ENCODE data around the gene RMND5A.
"Not testable (repeated sequence)": the region's sequence is repeated elsewhere in the genome, so short reads cannot be mapped to it uniquely, and the experiment has no call there.

RMND5A gene

DNA sequence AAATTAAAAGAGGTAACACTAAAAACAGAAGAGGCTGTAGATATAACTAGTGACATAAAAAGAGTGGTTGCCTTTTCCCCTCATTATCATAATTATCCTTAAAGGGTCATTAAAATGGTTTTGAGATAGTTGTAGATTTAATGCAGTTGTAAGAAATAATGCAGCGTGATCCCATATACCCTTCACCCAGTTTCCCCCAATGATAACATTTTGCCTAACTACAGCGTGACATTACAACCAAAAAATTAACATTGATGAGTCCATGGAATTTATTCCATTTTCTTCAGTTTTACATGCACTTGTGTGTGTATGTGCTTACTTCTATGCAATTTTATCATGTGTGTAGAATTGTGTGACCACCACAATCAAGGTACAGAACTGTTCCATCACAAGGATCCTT is 13.2 kb upstream of the RMND5A start:
- intact Hi-C loops (cut with DNase I), result no loop called here
- no peak for DNase-seq

DNA sequence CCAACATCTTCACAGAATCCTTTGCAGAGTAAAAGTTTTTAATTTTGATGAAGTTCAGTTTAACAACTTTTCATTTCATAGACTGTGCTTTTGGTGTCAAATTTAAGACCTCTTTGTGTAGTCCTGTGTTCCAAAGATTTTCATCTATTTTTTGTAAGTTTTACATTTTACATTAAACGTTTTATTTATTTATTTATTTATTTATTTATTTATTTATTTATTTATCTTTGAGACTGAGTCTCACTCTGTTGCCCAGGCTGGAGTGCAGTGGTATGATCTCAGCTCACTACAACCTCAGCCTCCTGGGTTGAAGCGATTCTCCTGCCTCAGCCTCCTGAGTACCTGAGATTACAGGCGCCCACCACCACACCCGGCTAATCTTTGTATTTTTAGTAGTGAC is 12.0 kb upstream of the RMND5A start:
- DNase-seq, result not testable (repeated sequence)

DNA sequence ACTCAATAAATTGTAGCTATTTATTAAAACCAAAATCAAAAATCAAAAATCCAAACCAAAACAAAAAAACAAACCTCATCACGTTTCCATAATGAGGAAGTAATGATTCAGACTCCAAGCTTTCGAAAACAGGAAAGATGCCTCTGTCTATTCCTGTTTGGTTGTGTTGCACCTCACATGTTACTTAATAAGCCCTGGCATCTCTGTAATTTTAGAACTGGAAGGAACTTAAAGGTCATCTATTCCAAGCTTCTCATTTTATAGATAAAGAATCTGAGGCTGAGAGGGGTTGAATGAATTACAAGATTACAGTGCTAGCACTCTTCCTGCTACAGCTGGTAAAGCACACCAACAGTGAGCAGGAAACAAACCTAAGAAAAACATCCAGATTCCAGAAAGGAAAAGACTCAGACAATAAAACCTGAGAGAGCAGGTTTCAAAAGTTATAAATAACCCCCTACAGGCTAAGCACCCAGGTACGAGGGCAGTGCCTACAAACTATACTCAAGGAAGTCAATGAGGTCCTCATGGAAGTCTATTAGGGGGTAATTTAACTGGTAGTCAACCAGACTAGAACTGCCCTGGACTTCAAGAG is 5.4 kb upstream of the RMND5A start:
- intact Hi-C loops (cut with DNase I), result not testable (repeated sequence)

More for the DNA sequence above, 12.0 kb upstream of the RMND5A start:
- intact Hi-C loops (cut with DNase I), result not testable (repeated sequence)

DNA sequence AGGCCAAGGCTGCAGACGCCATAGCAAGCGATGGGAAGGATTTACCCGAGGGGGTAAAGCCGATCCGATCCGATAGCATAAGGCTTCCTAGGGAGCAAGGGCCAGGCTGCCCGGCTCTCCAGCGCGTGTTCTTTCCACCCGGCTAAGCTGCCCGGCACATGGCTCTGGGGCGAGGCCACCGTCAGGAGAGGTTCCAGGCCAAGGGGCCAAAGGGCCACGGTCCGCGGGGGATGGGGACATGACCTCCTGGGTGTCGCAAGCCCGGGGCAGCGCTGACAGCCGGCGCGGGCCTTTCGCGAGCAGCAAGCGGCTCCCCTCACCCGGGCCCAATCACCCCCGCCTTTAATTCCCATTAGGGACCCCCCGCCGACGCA is 841 bp upstream of the RMND5A start:
- intact Hi-C loops (cut with DNase I); DNase-seq: not testable (repeated sequence)

More for the DNA sequence above, 5.4 kb upstream of the RMND5A start:
- not testable (repeated sequence) for DNase-seq

- peak in 8 of 10 donors; percentile 32 to 90 (median 40) for DNase-seq
Measured at GRCh38 chr2:86720540-86721320, 639 bp downstream of the RMND5A start.

DNA sequence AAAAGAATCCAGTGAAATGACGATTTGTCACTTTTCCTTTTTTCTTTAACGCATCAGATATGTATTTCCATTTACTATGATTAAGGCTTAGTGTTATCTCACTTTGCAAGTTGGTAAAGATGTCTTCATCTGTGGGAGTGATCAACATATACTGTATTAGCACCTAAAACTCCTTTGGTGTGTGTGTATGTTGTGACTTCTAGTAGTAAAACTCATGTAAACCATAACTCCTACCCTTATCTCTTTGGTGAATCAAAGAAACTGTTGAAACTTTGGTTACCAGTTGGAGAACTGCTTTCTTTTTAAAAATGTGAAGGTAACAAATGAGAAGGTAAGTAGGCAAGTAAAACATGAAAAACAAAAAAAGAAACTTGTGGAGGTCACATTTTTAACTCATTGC is 5.6 kb downstream of the RMND5A start:
- DNase-seq; intact Hi-C loops (cut with DNase I): not testable (repeated sequence)

More at GRCh38 chr2:86720540-86721320, 639 bp downstream of the RMND5A start:
- intact Hi-C loops (cut with DNase I), result not testable (repeated sequence)

- DNase-seq; intact Hi-C loops (cut with DNase I): not testable (repeated sequence)
Measured at GRCh38 chr2:86732040-86732525, 12.0 kb downstream of the RMND5A start.

GRCh38 chr2:86732837-86733236 is 12.7 kb downstream of the RMND5A start:
- intact Hi-C loops (cut with DNase I); DNase-seq: not testable (repeated sequence)

- DNase-seq; intact Hi-C loops (cut with DNase I): not testable (repeated sequence)
Measured at GRCh38 chr2:86733528-86733927, 13.4 kb downstream of the RMND5A start.

- DNase-seq; intact Hi-C loops (cut with DNase I): not testable (repeated sequence)
Measured at GRCh38 chr2:86734896-86735295, 14.8 kb downstream of the RMND5A start.

DNA sequence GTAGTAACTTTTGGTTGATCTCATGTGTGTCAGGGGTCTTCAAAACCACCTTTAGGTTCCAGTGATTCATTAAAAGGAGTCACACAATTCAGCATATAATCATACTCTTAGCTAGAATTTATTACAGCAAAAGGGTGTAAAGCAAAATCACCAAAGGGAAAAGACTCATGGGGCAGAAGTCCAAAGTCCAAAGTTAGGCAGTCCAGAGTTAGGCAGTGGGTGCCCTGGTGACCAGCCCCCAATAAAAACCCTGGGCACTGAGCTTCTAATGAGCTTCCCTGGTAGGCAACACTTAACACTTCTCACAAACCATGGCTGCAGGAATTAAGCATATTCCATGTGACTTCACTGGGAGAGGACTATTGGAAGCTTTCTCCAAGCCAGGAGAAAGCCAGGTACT is 19.4 kb downstream of the RMND5A start:
- intact Hi-C loops (cut with DNase I); DNase-seq: not testable (repeated sequence)

GRCh38 chr2:86739889-86740288 is 19.8 kb downstream of the RMND5A start:
- DNase-seq; intact Hi-C loops (cut with DNase I): not testable (repeated sequence)

DNA sequence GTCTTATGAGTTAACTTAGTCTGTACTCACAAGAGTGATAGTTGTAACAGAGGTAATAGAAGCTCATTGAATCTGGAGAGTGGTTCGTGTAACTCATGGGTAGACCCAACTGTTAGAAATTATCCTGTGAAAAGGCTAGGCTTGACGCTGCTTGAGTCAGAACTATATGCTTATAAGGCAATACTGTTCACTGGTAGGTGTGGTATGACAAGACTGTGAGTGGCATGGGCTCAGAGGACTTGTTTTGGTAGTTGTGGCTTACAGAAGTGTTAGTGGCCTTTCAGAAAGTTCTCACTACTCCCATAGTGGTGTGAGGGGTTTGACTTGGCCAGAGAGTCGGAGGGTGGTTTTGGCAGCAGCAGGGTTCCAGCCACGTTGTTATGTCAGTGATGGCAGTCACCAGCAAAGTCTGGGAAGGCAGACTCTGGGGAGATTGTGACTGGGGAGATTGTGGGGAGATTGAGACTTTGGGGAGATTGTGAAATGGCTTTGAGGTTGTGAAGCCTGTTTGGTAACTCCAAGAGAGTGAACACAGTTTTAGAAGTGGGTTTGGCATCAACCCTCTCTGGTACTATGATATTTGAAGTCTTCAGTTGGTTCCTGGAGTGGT is 21.9 kb downstream of the RMND5A start:
- intact Hi-C loops (cut with DNase I); DNase-seq: not testable (repeated sequence)

DNA sequence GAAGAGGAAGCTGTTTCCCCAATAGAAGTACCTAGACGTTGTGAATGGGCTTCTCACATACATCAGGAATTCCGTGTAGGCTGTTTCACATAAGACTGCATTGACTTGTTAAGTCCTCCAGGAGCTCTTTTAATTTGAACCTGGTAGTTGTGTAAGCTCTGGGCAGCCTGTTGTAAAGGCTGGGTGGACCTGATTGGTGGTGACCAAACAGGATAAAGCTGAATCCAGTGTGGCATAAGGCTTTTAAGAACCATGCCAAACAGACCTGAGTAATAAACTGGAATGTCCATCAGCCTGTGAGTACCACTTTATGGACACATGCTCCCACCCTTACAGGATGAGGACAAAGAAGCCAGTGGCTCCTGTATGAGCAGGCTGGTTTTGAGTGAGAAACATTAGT is 24.1 kb downstream of the RMND5A start:
- DNase-seq, result no peak
- intact Hi-C loops (cut with DNase I), result no loop called here

- no peak for DNase-seq
- intact Hi-C loops (cut with DNase I), result no loop called here
Measured at GRCh38 chr2:86746939-86747338, 26.8 kb downstream of the RMND5A start.

- peak in 3 of 10 donors; percentile 16 to 39 (median 28) for DNase-seq
- intact Hi-C loops (cut with DNase I), result no loop called here
Measured at GRCh38 chr2:86747711-86748639, 27.9 kb downstream of the RMND5A start.

DNA sequence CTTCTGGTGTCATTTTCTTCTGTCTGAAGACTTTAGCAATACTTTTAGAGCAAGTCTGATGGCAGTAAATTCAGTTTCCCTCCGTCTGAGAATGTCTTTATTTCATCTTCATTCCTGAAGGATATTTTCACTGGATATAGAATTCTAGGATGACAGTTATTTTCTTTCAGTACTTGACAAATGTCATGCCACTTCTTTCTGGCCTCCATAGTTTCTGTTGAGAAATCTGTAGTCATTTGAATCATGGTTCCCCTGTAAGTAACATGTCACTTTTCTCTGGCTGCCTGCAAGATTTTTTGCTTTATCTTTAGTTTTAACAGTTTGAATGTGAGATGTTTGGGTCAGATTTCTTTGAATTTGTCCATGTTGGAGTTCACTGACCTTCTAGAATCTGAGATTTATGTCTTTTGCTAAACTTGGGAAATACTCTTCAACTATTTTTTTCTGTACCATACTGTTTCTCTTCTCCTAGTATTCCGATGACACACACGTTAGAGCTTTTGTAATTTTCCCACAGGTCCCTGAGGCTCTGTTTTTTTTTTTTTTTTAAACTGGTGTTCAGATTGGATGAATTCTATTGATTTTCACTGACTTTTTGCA is 30.2 kb downstream of the RMND5A start:
- intact Hi-C loops (cut with DNase I), result no loop called here

GRCh38 chr2:86751778-86752177 is 31.7 kb downstream of the RMND5A start:
- DNase-seq, result no peak
- intact Hi-C loops (cut with DNase I), result no loop called here

More for the DNA sequence above, 30.2 kb downstream of the RMND5A start:
- DNase-seq, result no peak

DNA sequence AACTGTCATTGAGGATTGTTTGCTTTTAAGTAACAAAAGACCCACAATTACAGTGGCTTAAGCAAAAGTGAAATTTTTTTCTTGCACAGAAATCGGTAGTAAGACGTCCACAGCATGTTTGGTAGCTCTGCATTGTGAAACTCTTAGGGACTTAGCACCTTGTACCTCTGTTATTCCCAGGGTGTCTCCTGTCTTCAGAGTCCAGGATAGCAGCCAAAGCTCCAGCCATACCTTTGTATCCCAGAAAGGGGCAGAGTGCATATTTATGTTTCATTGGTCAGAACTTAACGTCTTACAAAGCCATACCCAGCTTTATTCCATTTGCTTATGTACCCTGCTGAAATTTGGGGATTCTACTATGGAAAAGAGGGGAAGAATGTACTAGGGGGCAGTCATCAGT is 32.8 kb downstream of the RMND5A start:
- intact Hi-C loops (cut with DNase I), result no loop called here

DNA sequence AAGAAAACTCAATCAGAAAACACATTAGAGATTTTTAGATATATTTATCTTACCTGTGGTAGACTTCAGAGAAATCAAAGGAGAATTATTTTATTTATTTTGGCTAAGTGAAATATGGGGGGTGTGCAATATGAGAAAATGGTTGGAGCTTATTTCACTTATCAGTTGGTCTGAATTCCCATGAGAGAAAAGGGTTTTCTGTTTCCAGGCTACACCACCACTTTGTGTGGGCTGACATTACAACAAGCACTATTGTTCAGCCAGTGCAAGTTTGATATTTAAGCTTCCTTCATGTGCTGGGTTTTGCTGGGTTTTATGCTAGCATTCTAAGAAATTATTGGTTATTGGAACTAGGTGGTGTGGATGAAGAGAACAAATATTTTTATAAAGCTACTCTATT is 33.5 kb downstream of the RMND5A start:
- intact Hi-C loops (cut with DNase I), result no loop called here
- DNase-seq, result no peak

More for the DNA sequence above, 32.8 kb downstream of the RMND5A start:
- DNase-seq, result no peak

Data from posterior cingulate gyrus (tissue), 11 donors.